Ishikawa (cell line): Measurements from ENCODE around the gene ZBTB8B.
A peak's percentile ranks its signal among the peaks of the same experiment; 100 is the strongest.

Source experiments
- CEBPB ChIP-seq: IDR thresholded peaks from 2 replicates; pipeline ENCODE4 v1.6.1; 2012
- CREB1 ChIP-seq: IDR thresholded peaks from 2 replicates; pipeline ENCODE4 v1.6.1; 2012; ENCODE audit warnings: low read depth
- EGR1 ChIP-seq: IDR thresholded peaks from 2 replicates; pipeline ENCODE4 v1.6.1; 2012
- EP300 ChIP-seq: IDR thresholded peaks from 2 replicates; pipeline ENCODE4 v1.6.1; 2012; ENCODE audit warnings: borderline replicate concordance
- FOXM1 ChIP-seq: IDR thresholded peaks from 2 replicates; pipeline ENCODE4 v1.6.1; 2012; ENCODE audit warnings: low read depth, borderline replicate concordance
- NFIC ChIP-seq: IDR thresholded peaks from 2 replicates; pipeline ENCODE4 v1.6.1; 2012
- RAD21 ChIP-seq: IDR thresholded peaks from 2 replicates; pipeline ENCODE4 v1.6.1; 2012; ENCODE audit warnings: low read depth
- TAF1 ChIP-seq: IDR thresholded peaks from 2 replicates; pipeline ENCODE4 v1.6.1; 2012; ENCODE audit warnings: low read depth, mild to moderate bottlenecking
- TCF12 ChIP-seq: IDR thresholded peaks from 2 replicates; pipeline ENCODE4 v1.6.1; 2012; ENCODE audit warnings: low read depth
- TEAD4 ChIP-seq: IDR thresholded peaks from 2 replicates; pipeline ENCODE4 v1.6.1; 2012
- YY1 ChIP-seq: IDR thresholded peaks from 2 replicates; pipeline ENCODE4 v1.6.1; 2012; ENCODE audit warnings: low read depth
- ZBTB7A ChIP-seq: IDR thresholded peaks from 2 replicates; pipeline ENCODE4 v1.6.1; 2012; ENCODE audit warnings: low read depth
- TF ChIP-seq, protein P1 (sequence below): IDR thresholded peaks from 2 replicates; pipeline ENCODE4 v1.6.1; 2012
- TF ChIP-seq, protein P2 (sequence below): IDR thresholded peaks from 2 replicates; pipeline ENCODE4 v1.6.1; 2012; ENCODE audit warnings: low read depth, mild to moderate bottlenecking
- TF ChIP-seq, protein P3 (sequence below): IDR thresholded peaks from 2 replicates; pipeline ENCODE4 v1.6.1; 2012

The ZBTB8B gene

DNA sequence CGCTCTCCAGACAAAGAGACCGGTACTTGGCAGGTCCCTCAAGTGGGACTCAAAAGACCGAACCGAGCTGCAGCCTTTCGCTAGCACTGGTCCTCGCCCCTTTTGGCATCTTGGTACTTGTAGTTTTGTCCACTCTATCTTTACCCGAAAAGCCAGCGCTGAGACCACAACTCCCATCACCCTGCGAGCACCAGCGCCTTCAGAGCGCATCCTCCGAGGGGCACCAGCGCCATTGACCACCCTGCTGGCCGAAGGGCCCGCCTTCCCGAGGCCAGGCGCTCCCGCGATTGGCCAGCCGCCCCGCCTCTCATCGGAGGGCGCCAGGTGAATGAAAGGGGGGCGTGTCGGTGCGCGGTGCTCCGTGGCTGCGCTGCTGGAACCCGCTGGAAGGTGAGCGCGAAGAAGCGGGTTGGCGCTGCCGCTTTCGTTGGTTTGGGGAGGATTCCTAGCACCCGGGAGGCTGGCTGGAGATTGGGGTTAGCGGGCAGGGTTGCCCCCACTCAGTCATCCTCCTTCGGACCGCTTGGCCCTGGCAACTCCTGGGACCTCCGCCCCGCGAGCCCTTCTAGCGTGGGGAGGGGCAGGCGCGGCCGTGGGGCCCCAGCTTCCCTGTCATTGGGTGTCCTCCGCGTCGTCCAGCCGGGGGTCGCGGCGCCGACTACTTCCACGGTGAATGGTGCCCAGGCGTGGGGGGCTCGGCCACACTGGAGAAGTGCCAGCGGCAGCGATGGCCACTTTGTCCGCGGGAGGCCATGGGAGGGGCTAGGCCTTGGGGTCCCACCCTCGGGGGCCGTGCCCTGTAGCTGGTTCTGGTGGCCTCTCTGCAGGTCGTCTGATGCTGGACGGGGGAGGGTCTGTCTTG is at the start of gene ZBTB8B:
TSS of gene ZBTB8B (plus strand) at position 357 of the 862 bp plus-strand sequence. CDS start 5,553 bp downstream, outside the sequence.
- TF ChIP-seq, protein P1, sequence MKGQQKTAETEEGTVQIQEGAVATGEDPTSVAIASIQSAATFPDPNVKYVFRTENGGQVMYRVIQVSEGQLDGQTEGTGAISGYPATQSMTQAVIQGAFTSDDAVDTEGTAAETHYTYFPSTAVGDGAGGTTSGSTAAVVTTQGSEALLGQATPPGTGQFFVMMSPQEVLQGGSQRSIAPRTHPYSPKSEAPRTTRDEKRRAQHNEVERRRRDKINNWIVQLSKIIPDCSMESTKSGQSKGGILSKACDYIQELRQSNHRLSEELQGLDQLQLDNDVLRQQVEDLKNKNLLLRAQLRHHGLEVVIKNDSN: no peak
- TF ChIP-seq FOXM1 (no peak), NFIC (peak; percentile 15; the same call in 1 of the 2 replicates), RAD21 (no peak), TAF1 (no peak), ZBTB7A (peak; percentile 88), TEAD4 (no peak), TCF12 (no peak; the same call in 1 of the 2 replicates), YY1 (peak; percentile 83), CREB1 (no peak), EGR1 (no peak), CEBPB (no peak), EP300 (no peak)
- TF ChIP-seq, protein P2, sequence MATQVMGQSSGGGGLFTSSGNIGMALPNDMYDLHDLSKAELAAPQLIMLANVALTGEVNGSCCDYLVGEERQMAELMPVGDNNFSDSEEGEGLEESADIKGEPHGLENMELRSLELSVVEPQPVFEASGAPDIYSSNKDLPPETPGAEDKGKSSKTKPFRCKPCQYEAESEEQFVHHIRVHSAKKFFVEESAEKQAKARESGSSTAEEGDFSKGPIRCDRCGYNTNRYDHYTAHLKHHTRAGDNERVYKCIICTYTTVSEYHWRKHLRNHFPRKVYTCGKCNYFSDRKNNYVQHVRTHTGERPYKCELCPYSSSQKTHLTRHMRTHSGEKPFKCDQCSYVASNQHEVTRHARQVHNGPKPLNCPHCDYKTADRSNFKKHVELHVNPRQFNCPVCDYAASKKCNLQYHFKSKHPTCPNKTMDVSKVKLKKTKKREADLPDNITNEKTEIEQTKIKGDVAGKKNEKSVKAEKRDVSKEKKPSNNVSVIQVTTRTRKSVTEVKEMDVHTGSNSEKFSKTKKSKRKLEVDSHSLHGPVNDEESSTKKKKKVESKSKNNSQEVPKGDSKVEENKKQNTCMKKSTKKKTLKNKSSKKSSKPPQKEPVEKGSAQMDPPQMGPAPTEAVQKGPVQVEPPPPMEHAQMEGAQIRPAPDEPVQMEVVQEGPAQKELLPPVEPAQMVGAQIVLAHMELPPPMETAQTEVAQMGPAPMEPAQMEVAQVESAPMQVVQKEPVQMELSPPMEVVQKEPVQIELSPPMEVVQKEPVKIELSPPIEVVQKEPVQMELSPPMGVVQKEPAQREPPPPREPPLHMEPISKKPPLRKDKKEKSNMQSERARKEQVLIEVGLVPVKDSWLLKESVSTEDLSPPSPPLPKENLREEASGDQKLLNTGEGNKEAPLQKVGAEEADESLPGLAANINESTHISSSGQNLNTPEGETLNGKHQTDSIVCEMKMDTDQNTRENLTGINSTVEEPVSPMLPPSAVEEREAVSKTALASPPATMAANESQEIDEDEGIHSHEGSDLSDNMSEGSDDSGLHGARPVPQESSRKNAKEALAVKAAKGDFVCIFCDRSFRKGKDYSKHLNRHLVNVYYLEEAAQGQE: no peak
- TF ChIP-seq, protein P3, sequence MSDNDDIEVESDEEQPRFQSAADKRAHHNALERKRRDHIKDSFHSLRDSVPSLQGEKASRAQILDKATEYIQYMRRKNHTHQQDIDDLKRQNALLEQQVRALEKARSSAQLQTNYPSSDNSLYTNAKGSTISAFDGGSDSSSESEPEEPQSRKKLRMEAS: peak; percentile 84

DNA sequence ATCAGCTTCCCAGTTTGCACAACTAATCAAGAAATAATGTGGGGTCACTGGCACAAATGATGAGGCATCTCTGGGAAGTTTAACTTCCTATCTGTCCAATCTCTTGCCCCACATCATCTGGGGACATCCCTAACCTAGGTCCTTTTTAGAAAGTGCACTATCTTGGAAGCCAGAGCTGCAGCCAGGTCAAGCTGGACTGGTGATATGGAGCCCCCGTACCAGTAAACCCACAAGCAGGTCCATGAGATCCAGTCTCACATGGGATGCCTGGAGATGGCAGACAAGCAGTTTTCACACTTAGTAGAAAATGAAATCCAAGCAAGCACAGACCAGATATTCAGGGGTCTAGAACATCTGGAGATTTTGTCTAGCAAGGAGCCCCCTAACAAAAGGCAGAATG is 43.1 kb upstream of the ZBTB8B start:
- TF ChIP-seq CEBPB: no peak
- TF ChIP-seq NFIC: no peak
- no peak for TF ChIP-seq ZBTB7A

DNA sequence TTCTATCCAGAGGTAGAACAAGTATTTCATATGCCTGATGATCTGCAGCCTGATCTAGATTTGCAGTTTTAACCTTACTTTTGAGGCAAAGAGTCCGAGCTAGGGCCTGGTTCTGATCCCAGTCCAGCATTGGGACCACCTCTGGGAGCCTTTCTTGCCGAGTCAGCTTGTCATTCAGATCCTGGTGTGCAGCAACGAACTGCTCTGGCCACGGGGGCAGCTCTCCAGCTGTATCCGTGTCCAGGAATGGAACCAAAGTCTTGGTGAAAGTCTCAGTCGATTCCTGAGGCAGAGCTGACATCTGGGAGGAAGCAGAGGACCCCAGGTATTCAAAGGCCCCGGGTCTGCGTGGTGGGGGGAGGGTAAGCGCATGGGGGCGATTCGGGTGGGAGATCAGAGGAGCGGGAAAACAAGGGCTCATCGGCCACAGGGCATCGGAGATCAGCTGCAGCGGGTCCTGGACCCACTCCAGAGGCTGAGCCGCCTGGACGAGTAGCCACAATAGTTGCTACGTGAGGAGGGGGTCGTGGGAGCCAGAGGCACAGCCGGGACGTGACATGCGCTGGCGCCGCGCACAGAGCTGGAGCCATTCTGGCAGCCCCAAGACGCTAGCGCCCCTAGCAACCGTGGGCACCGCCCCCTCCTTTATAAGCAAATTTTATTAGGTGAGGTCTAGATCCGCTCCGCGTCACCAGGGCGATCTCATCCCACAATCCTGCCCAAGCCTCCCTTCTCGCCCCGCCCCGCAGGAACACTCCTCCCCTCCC is 38.2 kb upstream of the ZBTB8B start:
- TF ChIP-seq EGR1 (no peak), YY1 (no peak), CEBPB (no peak), ZBTB7A (0 out of 2 replicates have a peak, but pooled peaks have one; percentile 77), NFIC (no peak), TEAD4 (no peak)

DNA sequence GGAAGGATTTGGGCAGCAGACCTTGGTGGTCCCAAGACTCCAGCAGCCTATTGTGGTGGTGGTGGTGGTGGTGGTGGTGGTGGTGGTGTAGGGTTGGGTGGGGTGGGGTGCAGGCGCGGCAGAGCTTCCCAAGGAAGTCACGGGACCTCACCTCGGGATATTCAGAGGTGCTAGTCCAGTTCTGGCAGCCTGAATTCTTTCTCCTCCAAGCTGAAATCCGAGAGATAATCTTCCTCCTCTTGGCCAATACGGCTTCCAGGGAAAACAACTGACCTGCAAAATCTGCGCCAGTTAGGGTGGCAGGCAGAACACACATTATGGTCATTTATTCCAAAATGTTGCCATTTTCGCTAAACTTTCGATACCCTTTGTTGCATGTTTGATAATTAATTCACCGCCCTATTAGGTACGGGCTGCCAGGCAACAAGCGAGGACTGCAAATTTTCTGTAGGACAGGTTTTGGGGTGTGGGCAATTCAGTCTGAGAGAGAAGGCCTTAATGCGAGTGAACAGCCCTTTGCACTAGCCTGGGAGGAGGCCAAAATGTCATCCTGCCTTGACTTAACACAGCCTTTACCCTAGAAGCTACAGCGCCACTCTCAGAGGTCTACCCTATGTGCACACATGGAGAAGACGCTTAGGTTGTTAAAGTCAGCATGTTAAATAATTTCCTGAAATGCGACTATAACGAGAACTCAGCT is 37.5 kb upstream of the ZBTB8B start:
- TF ChIP-seq, protein P1: no peak
- no peak for TF ChIP-seq NFIC

DNA sequence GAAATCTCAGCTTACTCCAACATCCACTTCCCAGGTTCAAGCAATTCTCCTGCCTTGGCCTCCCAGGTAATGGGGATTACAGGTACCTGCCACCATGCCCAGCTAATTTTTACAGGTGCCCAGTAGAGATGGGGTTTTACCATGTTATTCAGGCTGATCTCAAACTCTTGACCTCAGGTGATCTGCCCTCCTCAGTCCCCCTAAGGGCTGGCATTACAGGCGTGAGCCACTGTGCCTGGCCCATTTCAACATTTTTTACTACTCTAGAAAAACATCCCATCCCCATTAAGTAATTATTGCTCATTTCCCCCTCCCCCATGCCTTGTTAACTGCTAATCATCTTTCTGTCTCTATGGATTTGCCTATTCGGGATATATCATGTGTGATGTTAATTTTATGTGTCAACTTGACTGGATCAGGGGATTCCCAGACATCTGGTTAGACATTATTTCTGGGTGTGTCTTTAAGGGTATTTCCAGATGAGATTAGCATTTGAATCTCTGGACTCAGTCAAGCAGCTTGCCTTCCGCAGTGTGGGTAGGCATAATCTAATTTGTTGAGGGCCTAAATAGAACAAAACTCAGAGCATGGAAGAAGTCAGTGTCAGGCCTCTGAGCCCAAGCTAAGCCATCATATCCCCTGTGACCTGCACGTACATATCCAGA is 33.0 kb upstream of the ZBTB8B start:
- TF ChIP-seq, protein P2: no peak
- TF ChIP-seq CREB1 (no peak), TEAD4 (no peak), ZBTB7A (no peak), EP300 (no peak), RAD21 (no peak), CEBPB (no peak), TAF1 (no peak), FOXM1 (no peak), EGR1 (no peak), TCF12 (no peak), NFIC (no peak), YY1 (no peak)
- TF ChIP-seq, protein P3: no peak
- TF ChIP-seq, protein P1: no peak
